Osteocyte (in vitro differentiated cells): Measurements from ENCODE around the gene SRGAP2B. TPM values are rescaled to one million over a fixed set of nuclear protein-coding genes. Genes with fewer than 3 reads are reported as not detected.
"Not testable (repeated sequence)": the region's sequence is repeated elsewhere in the genome, so short reads cannot be mapped to it uniquely, and the experiment has no call there.

ENCODE experiments used
- DNase-seq: peaks from one replicate; pipeline ENCODE4 v3.0.0; 2021; ENCODE audit warnings: mixed read lengths; ENCODE audit not compliant: unreplicated experiment; ENCODE audit errors: extremely low spot score
- H3K27ac Mint-ChIP-seq: one replicate; pipeline ENCODE4 v1.8.0; 2021; ENCODE audit warnings: mild to moderate bottlenecking, mixed read lengths; ENCODE audit not compliant: unreplicated experiment
- H3K27me3 Mint-ChIP-seq: one replicate; pipeline ENCODE4 v1.8.0; 2021; ENCODE audit warnings: mixed read lengths; ENCODE audit not compliant: unreplicated experiment
- H3K36me3 Mint-ChIP-seq: one replicate; pipeline ENCODE4 v1.8.0; 2021; ENCODE audit warnings: mixed read lengths; ENCODE audit not compliant: unreplicated experiment
- H3K4me1 Mint-ChIP-seq: one replicate; pipeline ENCODE4 v1.8.0; 2021; ENCODE audit warnings: mixed read lengths; ENCODE audit not compliant: unreplicated experiment
- H3K4me3 Mint-ChIP-seq: one replicate; pipeline ENCODE4 v1.8.0; 2021; ENCODE audit warnings: mild to moderate bottlenecking, moderate library complexity, mixed read lengths; ENCODE audit not compliant: unreplicated experiment
- H3K9me3 Mint-ChIP-seq: one replicate; pipeline ENCODE4 v1.8.0; 2021; ENCODE audit warnings: mixed read lengths; ENCODE audit not compliant: unreplicated experiment
- total RNA-seq: library from RNA; stranded (reverse); gene quantifications from 2 replicates; pipeline ENCODE4 v1.2.1, GENCODE V29; 2021

Gene SRGAP2B
- total RNA-seq, 1 donor from 2014 or later = 44.7 TPM

GRCh38 chr1:145115587-145116493 lies 20.7 kb upstream of the SRGAP2B start:
- not testable (repeated sequence) for H3K4me1 Mint-ChIP-seq, H3K27ac Mint-ChIP-seq, H3K36me3 Mint-ChIP-seq

DNA sequence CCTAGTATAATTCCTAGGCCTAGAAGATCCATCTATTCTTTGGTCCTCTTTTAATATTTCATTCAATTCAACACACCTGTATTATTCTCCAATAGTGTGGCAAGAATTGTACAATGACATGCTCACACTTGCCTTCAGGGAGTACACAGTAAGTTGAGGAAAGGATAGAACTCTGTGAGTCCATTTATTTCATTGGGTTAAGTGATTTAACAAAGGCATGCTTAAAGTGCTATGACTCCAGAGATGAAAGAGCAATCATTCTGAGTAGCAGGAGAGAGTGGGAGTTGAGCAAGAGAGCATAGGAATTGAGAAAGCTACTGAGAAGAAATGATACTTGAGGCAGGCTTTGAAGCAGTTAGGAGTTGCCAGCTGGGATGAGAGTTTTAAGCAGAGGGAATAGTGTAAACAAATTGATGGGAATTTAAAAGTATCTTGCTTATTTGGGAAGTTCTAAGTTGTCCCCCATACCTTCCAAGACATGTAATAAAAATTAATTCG lies 19.5 kb upstream of the SRGAP2B start:
- H3K27me3 Mint-ChIP-seq, H3K36me3 Mint-ChIP-seq, H3K4me3 Mint-ChIP-seq, DNase-seq, H3K4me1 Mint-ChIP-seq, H3K27ac Mint-ChIP-seq, H3K9me3 Mint-ChIP-seq: not testable (repeated sequence)

More at GRCh38 chr1:145115587-145116493, 20.7 kb upstream of the SRGAP2B start:
- H3K27me3 Mint-ChIP-seq, H3K9me3 Mint-ChIP-seq, H3K4me3 Mint-ChIP-seq, DNase-seq: not testable (repeated sequence)

DNA sequence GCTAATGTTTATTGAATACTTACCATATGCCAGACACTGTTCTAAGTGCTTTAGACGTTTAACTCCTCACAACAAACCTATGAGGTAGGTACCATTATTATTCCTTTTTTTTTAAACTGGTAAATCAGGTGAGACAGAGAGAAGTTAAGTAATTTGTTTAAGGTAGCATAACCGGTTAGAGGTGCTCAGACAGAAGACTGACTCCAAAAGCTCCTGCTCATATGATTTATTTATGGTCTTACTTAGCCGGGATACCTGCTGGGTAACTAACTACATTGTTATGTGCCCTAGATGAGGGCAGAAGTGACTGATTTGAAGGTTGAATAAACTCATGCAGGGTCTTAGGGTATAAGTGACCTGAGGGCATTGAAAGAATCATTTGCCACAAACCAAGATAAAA lies 17.6 kb upstream of the SRGAP2B start:
- H3K36me3 Mint-ChIP-seq, DNase-seq, H3K4me3 Mint-ChIP-seq, H3K9me3 Mint-ChIP-seq, H3K27ac Mint-ChIP-seq, H3K4me1 Mint-ChIP-seq, H3K27me3 Mint-ChIP-seq: not testable (repeated sequence)

DNA sequence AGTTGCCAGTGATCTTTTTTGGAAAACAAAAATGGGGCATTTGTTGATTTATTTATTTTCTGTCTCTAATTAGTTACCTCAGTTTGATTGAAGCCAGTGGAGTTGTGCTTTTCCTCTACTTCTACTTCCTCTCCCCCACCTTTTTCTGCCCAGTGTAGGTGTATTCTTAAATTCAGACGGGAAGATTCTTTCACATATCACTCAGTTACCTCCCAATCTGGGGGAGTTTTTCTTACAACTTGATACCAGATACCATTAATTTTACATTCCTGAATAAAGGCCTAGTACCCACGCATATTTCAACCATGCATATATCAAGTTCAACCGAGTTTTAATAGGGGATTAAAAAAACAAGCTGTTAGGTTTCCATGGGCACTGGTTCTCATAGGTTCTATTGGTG lies 16.5 kb upstream of the SRGAP2B start:
- H3K4me3 Mint-ChIP-seq, H3K9me3 Mint-ChIP-seq, H3K27me3 Mint-ChIP-seq, H3K4me1 Mint-ChIP-seq, H3K27ac Mint-ChIP-seq, DNase-seq, H3K36me3 Mint-ChIP-seq: not testable (repeated sequence)

- not testable (repeated sequence) for H3K4me3 Mint-ChIP-seq, H3K27ac Mint-ChIP-seq, H3K36me3 Mint-ChIP-seq, DNase-seq, H3K9me3 Mint-ChIP-seq, H3K4me1 Mint-ChIP-seq, H3K27me3 Mint-ChIP-seq
Measured at GRCh38 chr1:145103294-145103693, 8.2 kb upstream of the SRGAP2B start.

- H3K9me3 Mint-ChIP-seq, H3K4me1 Mint-ChIP-seq, H3K4me3 Mint-ChIP-seq, DNase-seq, H3K36me3 Mint-ChIP-seq, H3K27ac Mint-ChIP-seq, H3K27me3 Mint-ChIP-seq: not testable (repeated sequence)
Measured at GRCh38 chr1:145101725-145102124, 6.6 kb upstream of the SRGAP2B start.

- DNase-seq, H3K36me3 Mint-ChIP-seq, H3K9me3 Mint-ChIP-seq, H3K27ac Mint-ChIP-seq, H3K27me3 Mint-ChIP-seq, H3K4me1 Mint-ChIP-seq: not testable (repeated sequence)
- H3K4me3 Mint-ChIP-seq = peak overlapping the region; percentile 59
Measured at GRCh38 chr1:145094655-145095211, 395 bp downstream of the SRGAP2B start.

DNA sequence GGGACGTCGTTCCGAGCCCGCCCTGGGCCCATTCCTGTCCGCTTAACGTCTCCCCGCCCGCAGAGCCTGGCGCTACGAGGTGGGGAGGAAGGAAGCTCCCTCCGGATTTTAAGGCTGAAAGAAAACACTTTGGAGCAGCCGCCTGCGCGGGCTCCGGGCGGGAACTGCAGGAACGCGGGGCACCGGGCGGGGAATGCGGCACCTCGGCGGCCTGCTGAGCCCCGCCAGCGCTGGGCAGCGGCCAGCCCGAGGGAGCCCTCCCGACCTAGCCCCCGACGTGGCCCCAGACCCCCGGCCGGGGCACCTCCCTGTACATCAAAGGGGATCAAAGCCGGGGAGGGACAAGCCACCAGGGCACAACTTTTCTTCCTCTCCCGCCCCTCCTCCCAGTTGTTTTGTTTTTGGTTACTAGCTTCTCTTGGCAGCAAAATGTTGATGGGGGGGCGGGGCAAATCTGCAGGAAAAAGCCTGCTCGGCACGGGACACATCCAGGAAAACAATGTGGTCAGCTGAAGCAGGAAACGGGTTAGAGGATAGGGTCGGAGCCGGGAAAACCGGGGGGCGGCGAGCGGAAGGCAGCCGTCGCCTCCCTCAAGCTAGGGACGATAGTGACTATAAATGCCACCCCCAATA lies 1.5 kb downstream of the SRGAP2B start:
- not testable (repeated sequence) for H3K36me3 Mint-ChIP-seq, H3K9me3 Mint-ChIP-seq, DNase-seq, H3K4me1 Mint-ChIP-seq, H3K27me3 Mint-ChIP-seq
- H3K27ac Mint-ChIP-seq = peak overlapping the region; percentile 85
- peak overlapping the region; percentile 87 for H3K4me3 Mint-ChIP-seq

GRCh38 chr1:145082483-145083255 lies 12.5 kb downstream of the SRGAP2B start:
- H3K4me3 Mint-ChIP-seq, DNase-seq, H3K4me1 Mint-ChIP-seq, H3K27ac Mint-ChIP-seq, H3K36me3 Mint-ChIP-seq, H3K27me3 Mint-ChIP-seq, H3K9me3 Mint-ChIP-seq: not testable (repeated sequence)

GRCh38 chr1:145080193-145080592 lies 14.9 kb downstream of the SRGAP2B start:
- not testable (repeated sequence) for H3K4me1 Mint-ChIP-seq, H3K9me3 Mint-ChIP-seq, H3K27ac Mint-ChIP-seq, H3K27me3 Mint-ChIP-seq, DNase-seq, H3K4me3 Mint-ChIP-seq, H3K36me3 Mint-ChIP-seq

GRCh38 chr1:145079737-145080136 lies 15.4 kb downstream of the SRGAP2B start:
- not testable (repeated sequence) for H3K27ac Mint-ChIP-seq, H3K4me1 Mint-ChIP-seq, H3K4me3 Mint-ChIP-seq, H3K36me3 Mint-ChIP-seq, H3K27me3 Mint-ChIP-seq, H3K9me3 Mint-ChIP-seq, DNase-seq
